GM12878 (cell line): ENCODE data around the gene PKMYT1. TPM values are rescaled to one million over a fixed set of nuclear protein-coding genes. Genes with fewer than 3 reads are reported as not detected.

Source experiments
- BMI1 ChIP-seq: fragments of 450-650 bp; IDR thresholded peaks from 2 replicates; pipeline ENCODE4 v1.6.1; 2016; ENCODE audit warnings: mild to moderate bottlenecking, moderate library complexity, borderline replicate concordance
- EGR1 ChIP-seq, 2 experiments: IDR thresholded peaks; 1 replicate in 1 of 2; 2 replicates in 1 of 2; pipeline ENCODE4 v1.6.1; 2011 to 2012; ENCODE audit warnings: low read depth in 2 of 2, low read length in 2 of 2, borderline replicate concordance in 1 of 2, mild to moderate bottlenecking in 1 of 2, moderate library complexity in 1 of 2
- LARP7 ChIP-seq: fragments of 450-650 bp; IDR thresholded peaks from 2 replicates; pipeline ENCODE4 v1.6.1; 2017; ENCODE audit warnings: mild to moderate bottlenecking
- PAX5 ChIP-seq: IDR thresholded peaks from 2 replicates; pipeline ENCODE4 v1.6.1; 2011; ENCODE audit warnings: low read depth, low read length, borderline replicate concordance
- RB1 ChIP-seq: fragments of 450-650 bp; formaldehyde crosslinking; IDR thresholded peaks from 2 replicates; pipeline ENCODE4 v1.6.1; 2017; ENCODE audit warnings: mild to moderate bottlenecking, borderline replicate concordance
- STAT1 ChIP-seq: fragments of 450-650 bp; conservative IDR thresholded peaks from 2 replicates; pipeline ENCODE4 v1.6.1; 2014; ENCODE audit warnings: antibody characterized with exemption, mild to moderate bottlenecking
- SUPT20H ChIP-seq: IDR thresholded peaks from 2 replicates; pipeline ENCODE4 v1.6.1; 2011; ENCODE audit warnings: low read depth, mild to moderate bottlenecking, low read length, moderate library complexity, borderline replicate concordance; ENCODE audit not compliant: control insufficient read depth
- YY1 ChIP-seq: IDR thresholded peaks from 2 replicates; pipeline ENCODE4 v1.6.1; 2011; ENCODE audit warnings: low read depth, mild to moderate bottlenecking, low read length
- polyA plus RNA-seq, 11 experiments: library from polyadenylated mRNA; depleted of rRNA in 4 of 11; unstranded in 6 of 11; stranded (reverse) in 5 of 11; fragments of >200 nt; fragmentation: Nextera tagmentation in 4 of 11; fragmentation: Illumina TruSeq in 1 of 11; extraction: Ambion mirVana in 4 of 11; extraction: Trizol in 1 of 11; gene quantifications; 1 replicate in 1 of 11; 2 replicates in 10 of 11; pipeline versions ENCODE4 v1.2.1 to v1.2.3, GENCODE V29; 2011 to 2016; ENCODE audit warnings: inconsistent platforms in 2 of 11, missing spikeins in 2 of 11, low read depth in 1 of 11
- total RNA-seq, 4 experiments: library from RNA; depleted of rRNA in 3 of 4; stranded (reverse); fragments of >200 nt in 3 of 4; fragmentation: Illumina TruSeq in 1 of 4; extraction: Trizol in 1 of 4; gene quantifications; 2 replicates each; pipeline versions ENCODE4 v1.2.1 to v1.2.3, GENCODE V29; 2013 to 2021
- TF ChIP-seq, protein P1 (sequence below): fragments of 450-650 bp; formaldehyde crosslinking; IDR thresholded peaks from 2 replicates; pipeline ENCODE4 v1.4.0; 2020; ENCODE audit warnings: mild to moderate bottlenecking, moderate library complexity
- TF ChIP-seq, protein P2 (sequence below), 3 experiments: IDR thresholded peaks in 2 of 3; conservative IDR thresholded peaks in 1 of 3; 2 replicates each; pipeline ENCODE4 v1.5.1; 2011; ENCODE audit warnings: low read depth in 3 of 3, low read length in 3 of 3, mild to moderate bottlenecking in 3 of 3, control low read depth in 2 of 3, moderate library complexity in 2 of 3, inconsistent platforms in 1 of 3, mixed read lengths in 1 of 3; ENCODE audit not compliant: control insufficient read depth in 2 of 3, insufficient read depth in 1 of 3; ENCODE audit errors: extremely low read depth in 1 of 3
- TF ChIP-seq, protein P3 (sequence below): fragments of 450-650 bp; IDR thresholded peaks from 2 replicates; pipeline ENCODE4 v1.6.1; 2016; ENCODE audit warnings: mild to moderate bottlenecking
- TF ChIP-seq, protein P4 (sequence below): fragments of 450-650 bp; IDR thresholded peaks from 2 replicates; pipeline ENCODE4 v1.6.1; 2017; ENCODE audit warnings: antibody characterized with exemption, mild to moderate bottlenecking, moderate library complexity
- TF ChIP-seq, protein P5 (sequence below): IDR thresholded peaks from 2 replicates; pipeline ENCODE4 v1.6.1; 2011; ENCODE audit warnings: mild to moderate bottlenecking, low read depth, low read length, moderate library complexity; ENCODE audit not compliant: insufficient replicate concordance
- TF ChIP-seq, protein P6 (sequence below): fragments of 150-350 bp; IDR thresholded peaks from 2 replicates; pipeline ENCODE4 v1.6.1; 2014; ENCODE audit warnings: mild to moderate bottlenecking, low read depth, low read length

The PKMYT1 gene
- total and polyA plus RNA-seq, 10 of the 15 experiments (the other 5 are each of a cell fraction or from before 2014, with no cell fraction given): 4.6 to 101 (median 29.9) TPM

DNA sequence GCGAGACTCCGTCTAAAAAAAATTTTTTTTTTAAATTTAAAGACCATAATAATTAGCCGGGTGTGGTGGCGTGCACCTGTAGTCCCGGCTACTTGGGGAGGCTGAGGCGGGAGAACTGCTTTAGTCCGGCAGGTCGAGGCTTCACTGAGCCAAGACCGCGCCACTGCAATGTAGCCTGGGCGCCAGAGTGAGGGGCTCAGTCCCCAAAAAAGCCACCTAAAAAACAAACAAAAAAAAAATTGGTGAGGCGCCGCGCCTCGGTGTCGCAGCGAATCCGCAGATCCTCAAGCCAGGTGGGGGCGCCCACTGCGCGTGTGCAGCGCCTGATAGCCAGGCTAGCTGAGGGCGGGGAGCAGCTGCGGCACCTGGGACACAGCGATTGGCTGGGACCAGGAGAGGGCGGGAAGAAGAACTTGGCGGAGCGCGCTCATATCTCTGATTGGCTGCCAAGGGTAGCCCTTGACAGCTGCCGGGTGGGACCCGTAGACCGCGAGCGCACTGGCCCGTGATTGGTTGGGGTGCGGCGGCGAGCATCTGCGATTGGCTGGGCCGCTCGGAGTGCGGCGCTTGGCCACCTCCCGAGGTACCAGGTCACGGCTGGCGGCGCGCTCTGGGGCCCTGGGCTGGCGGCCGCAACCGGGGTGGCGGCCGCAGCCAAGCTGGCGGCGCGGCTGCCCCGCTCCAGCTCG lies 23.5 kb upstream of the PKMYT1 start (continued):
- TF ChIP-seq, protein P1, sequence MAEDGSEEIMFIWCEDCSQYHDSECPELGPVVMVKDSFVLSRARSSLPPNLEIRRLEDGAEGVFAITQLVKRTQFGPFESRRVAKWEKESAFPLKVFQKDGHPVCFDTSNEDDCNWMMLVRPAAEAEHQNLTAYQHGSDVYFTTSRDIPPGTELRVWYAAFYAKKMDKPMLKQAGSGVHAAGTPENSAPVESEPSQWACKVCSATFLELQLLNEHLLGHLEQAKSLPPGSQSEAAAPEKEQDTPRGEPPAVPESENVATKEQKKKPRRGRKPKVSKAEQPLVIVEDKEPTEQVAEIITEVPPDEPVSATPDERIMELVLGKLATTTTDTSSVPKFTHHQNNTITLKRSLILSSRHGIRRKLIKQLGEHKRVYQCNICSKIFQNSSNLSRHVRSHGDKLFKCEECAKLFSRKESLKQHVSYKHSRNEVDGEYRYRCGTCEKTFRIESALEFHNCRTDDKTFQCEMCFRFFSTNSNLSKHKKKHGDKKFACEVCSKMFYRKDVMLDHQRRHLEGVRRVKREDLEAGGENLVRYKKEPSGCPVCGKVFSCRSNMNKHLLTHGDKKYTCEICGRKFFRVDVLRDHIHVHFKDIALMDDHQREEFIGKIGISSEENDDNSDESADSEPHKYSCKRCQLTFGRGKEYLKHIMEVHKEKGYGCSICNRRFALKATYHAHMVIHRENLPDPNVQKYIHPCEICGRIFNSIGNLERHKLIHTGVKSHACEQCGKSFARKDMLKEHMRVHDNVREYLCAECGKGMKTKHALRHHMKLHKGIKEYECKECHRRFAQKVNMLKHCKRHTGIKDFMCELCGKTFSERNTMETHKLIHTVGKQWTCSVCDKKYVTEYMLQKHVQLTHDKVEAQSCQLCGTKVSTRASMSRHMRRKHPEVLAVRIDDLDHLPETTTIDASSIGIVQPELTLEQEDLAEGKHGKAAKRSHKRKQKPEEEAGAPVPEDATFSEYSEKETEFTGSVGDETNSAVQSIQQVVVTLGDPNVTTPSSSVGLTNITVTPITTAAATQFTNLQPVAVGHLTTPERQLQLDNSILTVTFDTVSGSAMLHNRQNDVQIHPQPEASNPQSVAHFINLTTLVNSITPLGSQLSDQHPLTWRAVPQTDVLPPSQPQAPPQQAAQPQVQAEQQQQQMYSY: no peak
- TF ChIP-seq, protein P2, sequence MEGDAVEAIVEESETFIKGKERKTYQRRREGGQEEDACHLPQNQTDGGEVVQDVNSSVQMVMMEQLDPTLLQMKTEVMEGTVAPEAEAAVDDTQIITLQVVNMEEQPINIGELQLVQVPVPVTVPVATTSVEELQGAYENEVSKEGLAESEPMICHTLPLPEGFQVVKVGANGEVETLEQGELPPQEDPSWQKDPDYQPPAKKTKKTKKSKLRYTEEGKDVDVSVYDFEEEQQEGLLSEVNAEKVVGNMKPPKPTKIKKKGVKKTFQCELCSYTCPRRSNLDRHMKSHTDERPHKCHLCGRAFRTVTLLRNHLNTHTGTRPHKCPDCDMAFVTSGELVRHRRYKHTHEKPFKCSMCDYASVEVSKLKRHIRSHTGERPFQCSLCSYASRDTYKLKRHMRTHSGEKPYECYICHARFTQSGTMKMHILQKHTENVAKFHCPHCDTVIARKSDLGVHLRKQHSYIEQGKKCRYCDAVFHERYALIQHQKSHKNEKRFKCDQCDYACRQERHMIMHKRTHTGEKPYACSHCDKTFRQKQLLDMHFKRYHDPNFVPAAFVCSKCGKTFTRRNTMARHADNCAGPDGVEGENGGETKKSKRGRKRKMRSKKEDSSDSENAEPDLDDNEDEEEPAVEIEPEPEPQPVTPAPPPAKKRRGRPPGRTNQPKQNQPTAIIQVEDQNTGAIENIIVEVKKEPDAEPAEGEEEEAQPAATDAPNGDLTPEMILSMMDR (IDR thresholded peaks at IDR 0.05 in 2 of 3, conservative IDR thresholded peaks at IDR 0.05 in 1 of 3; ENCODE audit: control insufficient read depth in 2 of 3, extremely low read depth in 1 of 3, insufficient read depth in 1 of 3, low read depth in 3 of 3, low read length in 3 of 3): peak; percentile 56 to 75 (median 64)
- TF ChIP-seq, protein P3, sequence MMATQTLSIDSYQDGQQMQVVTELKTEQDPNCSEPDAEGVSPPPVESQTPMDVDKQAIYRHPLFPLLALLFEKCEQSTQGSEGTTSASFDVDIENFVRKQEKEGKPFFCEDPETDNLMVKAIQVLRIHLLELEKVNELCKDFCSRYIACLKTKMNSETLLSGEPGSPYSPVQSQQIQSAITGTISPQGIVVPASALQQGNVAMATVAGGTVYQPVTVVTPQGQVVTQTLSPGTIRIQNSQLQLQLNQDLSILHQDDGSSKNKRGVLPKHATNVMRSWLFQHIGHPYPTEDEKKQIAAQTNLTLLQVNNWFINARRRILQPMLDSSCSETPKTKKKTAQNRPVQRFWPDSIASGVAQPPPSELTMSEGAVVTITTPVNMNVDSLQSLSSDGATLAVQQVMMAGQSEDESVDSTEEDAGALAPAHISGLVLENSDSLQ: peak; percentile 97
- TF ChIP-seq SUPT20H (no peak), RB1 (peak; percentile 90; the same call in 1 of the 2 replicates), EGR1 (IDR thresholded peaks at IDR 0.05; ENCODE audit: borderline replicate concordance in 1 of 2, low read depth in 2 of 2, low read length in 2 of 2) (no peak), YY1 (peak; percentile 15; the same call in 1 of the 2 replicates), PAX5 (peak; percentile 57; the same call in 1 of the 2 replicates), LARP7 (no peak), STAT1 (no peak), BMI1 (no peak)
- TF ChIP-seq, protein P4, sequence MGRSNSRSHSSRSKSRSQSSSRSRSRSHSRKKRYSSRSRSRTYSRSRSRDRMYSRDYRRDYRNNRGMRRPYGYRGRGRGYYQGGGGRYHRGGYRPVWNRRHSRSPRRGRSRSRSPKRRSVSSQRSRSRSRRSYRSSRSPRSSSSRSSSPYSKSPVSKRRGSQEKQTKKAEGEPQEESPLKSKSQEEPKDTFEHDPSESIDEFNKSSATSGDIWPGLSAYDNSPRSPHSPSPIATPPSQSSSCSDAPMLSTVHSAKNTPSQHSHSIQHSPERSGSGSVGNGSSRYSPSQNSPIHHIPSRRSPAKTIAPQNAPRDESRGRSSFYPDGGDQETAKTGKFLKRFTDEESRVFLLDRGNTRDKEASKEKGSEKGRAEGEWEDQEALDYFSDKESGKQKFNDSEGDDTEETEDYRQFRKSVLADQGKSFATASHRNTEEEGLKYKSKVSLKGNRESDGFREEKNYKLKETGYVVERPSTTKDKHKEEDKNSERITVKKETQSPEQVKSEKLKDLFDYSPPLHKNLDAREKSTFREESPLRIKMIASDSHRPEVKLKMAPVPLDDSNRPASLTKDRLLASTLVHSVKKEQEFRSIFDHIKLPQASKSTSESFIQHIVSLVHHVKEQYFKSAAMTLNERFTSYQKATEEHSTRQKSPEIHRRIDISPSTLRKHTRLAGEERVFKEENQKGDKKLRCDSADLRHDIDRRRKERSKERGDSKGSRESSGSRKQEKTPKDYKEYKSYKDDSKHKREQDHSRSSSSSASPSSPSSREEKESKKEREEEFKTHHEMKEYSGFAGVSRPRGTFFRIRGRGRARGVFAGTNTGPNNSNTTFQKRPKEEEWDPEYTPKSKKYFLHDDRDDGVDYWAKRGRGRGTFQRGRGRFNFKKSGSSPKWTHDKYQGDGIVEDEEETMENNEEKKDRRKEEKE: no peak
- TF ChIP-seq, protein P5, sequence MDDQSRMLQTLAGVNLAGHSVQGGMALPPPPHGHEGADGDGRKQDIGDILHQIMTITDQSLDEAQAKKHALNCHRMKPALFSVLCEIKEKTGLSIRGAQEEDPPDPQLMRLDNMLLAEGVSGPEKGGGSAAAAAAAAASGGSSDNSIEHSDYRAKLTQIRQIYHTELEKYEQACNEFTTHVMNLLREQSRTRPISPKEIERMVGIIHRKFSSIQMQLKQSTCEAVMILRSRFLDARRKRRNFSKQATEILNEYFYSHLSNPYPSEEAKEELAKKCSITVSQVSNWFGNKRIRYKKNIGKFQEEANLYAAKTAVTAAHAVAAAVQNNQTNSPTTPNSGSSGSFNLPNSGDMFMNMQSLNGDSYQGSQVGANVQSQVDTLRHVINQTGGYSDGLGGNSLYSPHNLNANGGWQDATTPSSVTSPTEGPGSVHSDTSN: peak; percentile 92
- TF ChIP-seq, protein P6, sequence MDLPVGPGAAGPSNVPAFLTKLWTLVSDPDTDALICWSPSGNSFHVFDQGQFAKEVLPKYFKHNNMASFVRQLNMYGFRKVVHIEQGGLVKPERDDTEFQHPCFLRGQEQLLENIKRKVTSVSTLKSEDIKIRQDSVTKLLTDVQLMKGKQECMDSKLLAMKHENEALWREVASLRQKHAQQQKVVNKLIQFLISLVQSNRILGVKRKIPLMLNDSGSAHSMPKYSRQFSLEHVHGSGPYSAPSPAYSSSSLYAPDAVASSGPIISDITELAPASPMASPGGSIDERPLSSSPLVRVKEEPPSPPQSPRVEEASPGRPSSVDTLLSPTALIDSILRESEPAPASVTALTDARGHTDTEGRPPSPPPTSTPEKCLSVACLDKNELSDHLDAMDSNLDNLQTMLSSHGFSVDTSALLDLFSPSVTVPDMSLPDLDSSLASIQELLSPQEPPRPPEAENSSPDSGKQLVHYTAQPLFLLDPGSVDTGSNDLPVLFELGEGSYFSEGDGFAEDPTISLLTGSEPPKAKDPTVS: no peak
